H1 (cell line): ENCODE measurements around the gene RASAL2. TPM values are rescaled to one million over a fixed set of nuclear protein-coding genes. Genes with fewer than 3 reads are reported as not detected.

ENCODE experiments used
- CEBPB ChIP-seq: IDR thresholded peaks from 2 replicates; pipeline ENCODE4 v1.6.1; 2012; ENCODE audit warnings: low read depth, low read length
- RXRA ChIP-seq: IDR thresholded peaks from 2 replicates; pipeline ENCODE4 v1.6.1; 2011; ENCODE audit warnings: low read depth, mild to moderate bottlenecking, low read length, moderate library complexity; ENCODE audit not compliant: insufficient read depth
- polyA plus RNA-seq, 7 experiments: library from polyadenylated mRNA; depleted of rRNA in 3 of 7; stranded (reverse) in 5 of 7; unstranded in 2 of 7; fragments of >200 nt in 5 of 7; fragments of 200-250 nt in 2 of 7; gene quantifications; 1 replicate in 5 of 7; 2 replicates in 1 of 7; 4 replicates in 1 of 7; pipeline versions ENCODE4 v1.2.1 to v1.2.3, GENCODE V29; 2011 to 2013; ENCODE audit warnings: missing spikeins in 2 of 7, mixed read lengths in 2 of 7
- total RNA-seq: library from RNA; stranded (reverse); fragmentation: NEBNext Ultra II Directional; extraction: Animal tissue kit (Norgen Biotek cat#: 25700); gene quantifications from 2 replicates; pipeline ENCODE4 v1.2.1, GENCODE V29; 2021

Gene RASAL2
- total and polyA plus RNA-seq, 2 of the 8 experiments (the other 6 are each of a cell fraction or from before 2014, with no cell fraction given): 15.9 to 32.5 TPM

GRCh38 chr1:178071811-178072210 is 22.1 kb upstream of the RASAL2 start (continued):
- TF ChIP-seq RXRA (no peak), CEBPB (no peak)
